Endometrium (tissue), 2 donors: ENCODE measurements around the gene GAB4.
"Not testable (repeated sequence)": the region's sequence is repeated elsewhere in the genome, so short reads cannot be mapped to it uniquely, and the experiment has no call there.

ENCODE experiments used
- FAIRE-seq: peaks from 2 replicates; lab custom pipeline; 2012; peaks lifted over from hg19 to GRCh38; lab: Jason Lieb, UNC
- donor health status: control.
- donor health status: control.

GAB4 gene

GRCh38 chr22:17007852-17008731 is at the start of gene GAB4:
Gene GAB4 (minus strand): TSS chr22:17008222. CDS start chr22:17008114, 108 bp downstream.
- no peak for FAIRE-seq

GRCh38 chr22:17056807-17057206 is 48.8 kb upstream of the GAB4 start:
- no peak for FAIRE-seq

- FAIRE-seq: no peak
Observed at GRCh38 chr22:17056058-17056457, 48.0 kb upstream of the GAB4 start.

- FAIRE-seq: no peak
Observed at GRCh38 chr22:17047656-17048055, 39.6 kb upstream of the GAB4 start.

GRCh38 chr22:17046566-17047348 is 38.7 kb upstream of the GAB4 start:
- no peak for FAIRE-seq

- no peak for FAIRE-seq
Observed at GRCh38 chr22:17043521-17043920, 35.5 kb upstream of the GAB4 start.

- not testable (repeated sequence) for FAIRE-seq
Observed at GRCh38 chr22:17036842-17037711, 29.1 kb upstream of the GAB4 start.

- FAIRE-seq: not testable (repeated sequence)
Observed at GRCh38 chr22:17035976-17036841, 28.2 kb upstream of the GAB4 start.

- no peak for FAIRE-seq
Observed at GRCh38 chr22:17035246-17035645, 27.2 kb upstream of the GAB4 start.

GRCh38 chr22:17034532-17034931 is 26.5 kb upstream of the GAB4 start:
- not testable (repeated sequence) for FAIRE-seq

GRCh38 chr22:17032277-17032676 is 24.3 kb upstream of the GAB4 start:
- FAIRE-seq: not testable (repeated sequence)

- FAIRE-seq: not testable (repeated sequence)
Observed at GRCh38 chr22:17024380-17024779, 16.4 kb upstream of the GAB4 start.

GRCh38 chr22:17015552-17015951 is 7.5 kb upstream of the GAB4 start:
- FAIRE-seq: not testable (repeated sequence)

GRCh38 chr22:17014101-17014440 is 6.0 kb upstream of the GAB4 start:
- not testable (repeated sequence) for FAIRE-seq

GRCh38 chr22:17013396-17014100 is 5.5 kb upstream of the GAB4 start:
- FAIRE-seq: no peak

- FAIRE-seq: no peak
Observed at GRCh38 chr22:17012267-17012666, 4.2 kb upstream of the GAB4 start.

GRCh38 chr22:17009640-17010291 is 1.7 kb upstream of the GAB4 start:
- FAIRE-seq: no peak

GRCh38 chr22:17007257-17007656 is 765 bp downstream of the GAB4 start:
- FAIRE-seq: no peak

- no peak for FAIRE-seq
Observed at GRCh38 chr22:16989915-16990314, 18.1 kb downstream of the GAB4 start.

- no peak for FAIRE-seq
Observed at GRCh38 chr22:16988257-16988656, 19.8 kb downstream of the GAB4 start.
